Testis (tissue), 2 donors: Measurements from ENCODE around the gene TEX2.

Experiments
- POLR2A ChIP-seq: fragments of 450-650 bp; IDR thresholded peaks from one replicate; pipeline ENCODE4 v1.6.1; 2017; ENCODE audit warnings: antibody characterized with exemption, mild to moderate bottlenecking, moderate library complexity
- TF ChIP-seq, protein P1 (sequence below), 3 experiments: fragments of 450-650 bp in 2 of 3; fragments of 200-600 bp in 1 of 3; sonication (generic) in 1 of 3; IDR thresholded peaks; one replicate each; pipeline ENCODE4 v1.5.1; 2016 to 2019; ENCODE audit warnings: antibody characterized with exemption in 3 of 3, mild to moderate bottlenecking in 2 of 3, moderate library complexity in 1 of 3

DNA sequence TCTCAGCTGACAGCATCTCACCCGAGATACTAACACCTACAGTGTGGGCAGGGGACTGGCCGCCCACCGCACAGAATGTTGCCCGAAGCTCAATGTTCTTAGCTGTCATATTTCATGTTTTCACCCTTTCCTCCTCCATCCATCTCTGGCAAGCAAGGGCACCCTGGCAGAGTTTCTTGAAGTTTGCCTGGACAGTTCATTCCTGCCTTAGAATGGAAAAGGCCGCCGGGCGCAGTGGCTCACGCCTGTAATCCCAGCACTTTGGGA lies 37.6 kb upstream of the TEX2 start:
- TF ChIP-seq, protein P1, sequence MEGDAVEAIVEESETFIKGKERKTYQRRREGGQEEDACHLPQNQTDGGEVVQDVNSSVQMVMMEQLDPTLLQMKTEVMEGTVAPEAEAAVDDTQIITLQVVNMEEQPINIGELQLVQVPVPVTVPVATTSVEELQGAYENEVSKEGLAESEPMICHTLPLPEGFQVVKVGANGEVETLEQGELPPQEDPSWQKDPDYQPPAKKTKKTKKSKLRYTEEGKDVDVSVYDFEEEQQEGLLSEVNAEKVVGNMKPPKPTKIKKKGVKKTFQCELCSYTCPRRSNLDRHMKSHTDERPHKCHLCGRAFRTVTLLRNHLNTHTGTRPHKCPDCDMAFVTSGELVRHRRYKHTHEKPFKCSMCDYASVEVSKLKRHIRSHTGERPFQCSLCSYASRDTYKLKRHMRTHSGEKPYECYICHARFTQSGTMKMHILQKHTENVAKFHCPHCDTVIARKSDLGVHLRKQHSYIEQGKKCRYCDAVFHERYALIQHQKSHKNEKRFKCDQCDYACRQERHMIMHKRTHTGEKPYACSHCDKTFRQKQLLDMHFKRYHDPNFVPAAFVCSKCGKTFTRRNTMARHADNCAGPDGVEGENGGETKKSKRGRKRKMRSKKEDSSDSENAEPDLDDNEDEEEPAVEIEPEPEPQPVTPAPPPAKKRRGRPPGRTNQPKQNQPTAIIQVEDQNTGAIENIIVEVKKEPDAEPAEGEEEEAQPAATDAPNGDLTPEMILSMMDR (IDR thresholded peaks at IDR 0.05): no peak
- TF ChIP-seq POLR2A: no peak
